Astrocyte of the cerebellum (primary cell): ENCODE results near the gene MARCHF9.

ENCODE experiments used
- DNase-seq: peaks from one replicate; pipeline ENCODE4 v3.0.0-alpha.2; 2011; ENCODE audit warnings: low read depth
- H3K4me3 ChIP-seq: 2 replicates; pipeline ENCODE4 v1.5.1; 2011; ENCODE audit warnings: mild to moderate bottlenecking, low read depth, low read length, moderate library complexity
- CTCF ChIP-seq: IDR thresholded peaks from 2 replicates; pipeline ENCODE4 v1.5.1; 2012; ENCODE audit warnings: low read length, low read depth, moderate library complexity, mild to moderate bottlenecking; ENCODE audit errors: missing control alignments
- in situ Hi-C: cut with HindIII; loops from 2 replicates; pipeline ENCODE4 v1.10.0; 2017; ENCODE audit warnings: low sequenced_read_pairs

MARCHF9 gene

GRCh38 chr12:57716305-57716704 lies 38.6 kb upstream of the MARCHF9 start:
- no peak for DNase-seq
- in situ Hi-C loops: no loop called here
- no peak overlapping the region for H3K4me3 ChIP-seq
- no peak for TF ChIP-seq CTCF

- no peak for TF ChIP-seq CTCF
- in situ Hi-C loops: no loop called here
- DNase-seq: no peak
- no peak overlapping the region for H3K4me3 ChIP-seq
These were observed 37.8 kb upstream of the MARCHF9 start for GRCh38 chr12:57717131-57717530.

- TF ChIP-seq CTCF: no peak
- no peak overlapping the region for H3K4me3 ChIP-seq
- in situ Hi-C loops: no loop called here
- no peak for DNase-seq
These were observed 36.9 kb upstream of the MARCHF9 start for GRCh38 chr12:57717846-57718640.

- no peak overlapping the region for H3K4me3 ChIP-seq
- in situ Hi-C loops: no loop called here
- no peak for DNase-seq
- TF ChIP-seq CTCF: no peak
These were observed 36.0 kb upstream of the MARCHF9 start for GRCh38 chr12:57718641-57719528.

- TF ChIP-seq CTCF: no peak
- DNase-seq: no peak
- H3K4me3 ChIP-seq: no peak overlapping the region
- in situ Hi-C loops: no loop called here
These were observed 34.9 kb upstream of the MARCHF9 start for GRCh38 chr12:57719777-57720605.
